Stomach (tissue), 9 donors: Measurements from ENCODE around the gene CDK15. TPM values are rescaled to one million over a fixed set of nuclear protein-coding genes. Genes with fewer than 3 reads are reported as not detected.
A peak's percentile ranks its signal among the peaks of the same experiment; 100 is the strongest.

ENCODE experiments used
- DNase-seq, 2 donors: peaks; one replicate each; pipeline versions ENCODE4 v3.0.0 to v3.0.0-alpha.2; 2013 to 2019
- H3K27ac ChIP-seq, 5 donors: fragments of 200-600 bp in 4 of 5; sonication (generic) in 4 of 5; one replicate each; pipeline ENCODE4 v1.5.1; 2013 to 2019; ENCODE audit warnings: mild to moderate bottlenecking in 1 of 5, moderate library complexity in 1 of 5
- H3K27me3 ChIP-seq, 3 donors: fragments of 200-600 bp; sonication (generic); one replicate each; pipeline ENCODE4 v1.5.1; 2017 to 2019; ENCODE audit warnings: mixed run types in 1 of 3
- H3K36me3 ChIP-seq, 4 donors: fragments of 200-600 bp; sonication (generic); 1 replicate in 3 of 4; 2 replicates in 1 of 4; pipeline ENCODE4 v1.5.1; 2016 to 2019
- H3K4me1 ChIP-seq, 4 donors: fragments of 200-600 bp; sonication (generic); one replicate each; pipeline ENCODE4 v1.5.1; 2016 to 2019
- H3K4me3 ChIP-seq, 4 donors: fragments of 200-600 bp; sonication (generic) in 3 of 4; one replicate each; pipeline ENCODE4 v1.5.1; 2016 to 2019; ENCODE audit warnings: mild to moderate bottlenecking in 1 of 4
- H3K9me3 ChIP-seq, 4 donors: fragments of 200-600 bp; sonication (generic); one replicate each; pipeline ENCODE4 v1.5.1; 2016 to 2019
- EP300 ChIP-seq: sonication (generic); formaldehyde crosslinking; IDR thresholded peaks from one replicate; pipeline ENCODE4 v1.6.1; 2017; ENCODE audit warnings: antibody characterized with exemption
- POLR2A ChIP-seq, 4 donors: fragments of 450-650 bp; IDR thresholded peaks; one replicate each; pipeline ENCODE4 v1.6.1; 2016; ENCODE audit warnings: antibody characterized with exemption in 4 of 4, control low read depth in 2 of 4, mild to moderate bottlenecking in 1 of 4, moderate library complexity in 1 of 4
- POLR2AphosphoS5 ChIP-seq, 3 donors: sonication (generic); formaldehyde crosslinking; IDR thresholded peaks; one replicate each; pipeline ENCODE4 v1.6.1; 2016; ENCODE audit warnings: antibody characterized with exemption in 3 of 3
- WGBS, 5 donors: extraction: QIAGEN DNeasy Blood & Tissue Kit in 3 of 5; methylation state at CpG; one replicate each; pipeline versions ENCODE4 v1.1.5 to v1.1.7; 2013 to 2018; 5-methylcytosine and 5-hydroxymethylcytosine counted together
- intact Hi-C: fragments of 100-400 bp; cut with DNase I; formaldehyde crosslinking; loops from one replicate; pipeline ENCODE4 v1.15.1; 2023; ENCODE audit warnings: low total_unique reads
- polyA plus RNA-seq, 3 donors: library from polyadenylated mRNA; stranded (reverse); fragments of 200-250 nt; gene quantifications; one replicate each; pipeline ENCODE4 v1.2.3, GENCODE V29; 2013
- total RNA-seq, 5 donors: library from RNA; depleted of rRNA; stranded (reverse); fragments of >200 nt; gene quantifications; one replicate each; pipeline versions ENCODE4 v1.1.0 to v1.2.3, GENCODE V29; 2014 to 2016
- TF ChIP-seq, protein P1 (sequence below), 7 experiments: fragments of 450-650 bp in 4 of 7; fragments of 200-600 bp in 3 of 7; sonication (generic) in 3 of 7; IDR thresholded peaks; one replicate each; pipeline ENCODE4 v1.5.1; 2016 to 2019; ENCODE audit warnings: antibody characterized with exemption in 7 of 7, control low read depth in 2 of 7, mild to moderate bottlenecking in 1 of 7
- donor health status: healthy with polysubstance abuse.
- donor health status: Bipolar disorder and iron deficiency.
- donor health status: healthy.

The CDK15 gene
- total and polyA plus RNA-seq, 8 donors: 0.08 to 24.1 (median 3.2) TPM; not detected in 2

DNA sequence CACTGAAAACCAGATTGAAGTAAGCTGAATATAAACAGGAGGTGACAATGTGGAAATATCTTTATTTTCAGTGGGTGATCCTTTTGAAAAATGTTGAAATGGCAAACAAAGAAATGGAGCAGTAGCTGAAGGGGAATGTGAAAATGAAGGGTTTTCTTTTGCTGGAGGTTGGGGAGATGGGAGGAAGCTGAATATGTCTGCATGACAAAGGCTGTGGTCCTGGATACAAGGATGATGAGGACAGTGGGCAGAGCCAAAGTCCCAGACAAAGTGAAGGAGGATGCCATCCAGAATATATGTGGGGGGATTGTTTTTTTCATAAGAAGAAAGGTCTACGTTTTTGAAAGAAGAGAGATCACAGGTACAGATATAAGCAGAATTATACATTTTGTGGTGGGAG, 32.3 kb upstream of the CDK15 start:
- DNase-seq: no peak
- no peaks in the 10 kb centered on the region for H3K9me3 ChIP-seq
- no peaks in the 10 kb centered on the region for H3K36me3 ChIP-seq
- WGBS, 5 donors: 76 to 93% (median 85%) methylated on average over 1 of the region's 1 CpG
- H3K4me1 ChIP-seq: peaks cover under 1 to 67% (median 25%) of the 10 kb centered on the region in 4 donors
- H3K4me3 ChIP-seq: no peak overlapping the region
- intact Hi-C loops: no loop called here
- H3K27me3 ChIP-seq: no peaks in the 10 kb centered on the region
- no peak overlapping the region for H3K27ac ChIP-seq
- TF ChIP-seq POLR2AphosphoS5 (IDR thresholded peaks at IDR 0.05) (no peak), POLR2A (IDR thresholded peaks at IDR 0.05) (no peak), EP300 (no peak)
- TF ChIP-seq, protein P1, sequence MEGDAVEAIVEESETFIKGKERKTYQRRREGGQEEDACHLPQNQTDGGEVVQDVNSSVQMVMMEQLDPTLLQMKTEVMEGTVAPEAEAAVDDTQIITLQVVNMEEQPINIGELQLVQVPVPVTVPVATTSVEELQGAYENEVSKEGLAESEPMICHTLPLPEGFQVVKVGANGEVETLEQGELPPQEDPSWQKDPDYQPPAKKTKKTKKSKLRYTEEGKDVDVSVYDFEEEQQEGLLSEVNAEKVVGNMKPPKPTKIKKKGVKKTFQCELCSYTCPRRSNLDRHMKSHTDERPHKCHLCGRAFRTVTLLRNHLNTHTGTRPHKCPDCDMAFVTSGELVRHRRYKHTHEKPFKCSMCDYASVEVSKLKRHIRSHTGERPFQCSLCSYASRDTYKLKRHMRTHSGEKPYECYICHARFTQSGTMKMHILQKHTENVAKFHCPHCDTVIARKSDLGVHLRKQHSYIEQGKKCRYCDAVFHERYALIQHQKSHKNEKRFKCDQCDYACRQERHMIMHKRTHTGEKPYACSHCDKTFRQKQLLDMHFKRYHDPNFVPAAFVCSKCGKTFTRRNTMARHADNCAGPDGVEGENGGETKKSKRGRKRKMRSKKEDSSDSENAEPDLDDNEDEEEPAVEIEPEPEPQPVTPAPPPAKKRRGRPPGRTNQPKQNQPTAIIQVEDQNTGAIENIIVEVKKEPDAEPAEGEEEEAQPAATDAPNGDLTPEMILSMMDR (IDR thresholded peaks at IDR 0.05): no peak

DNA sequence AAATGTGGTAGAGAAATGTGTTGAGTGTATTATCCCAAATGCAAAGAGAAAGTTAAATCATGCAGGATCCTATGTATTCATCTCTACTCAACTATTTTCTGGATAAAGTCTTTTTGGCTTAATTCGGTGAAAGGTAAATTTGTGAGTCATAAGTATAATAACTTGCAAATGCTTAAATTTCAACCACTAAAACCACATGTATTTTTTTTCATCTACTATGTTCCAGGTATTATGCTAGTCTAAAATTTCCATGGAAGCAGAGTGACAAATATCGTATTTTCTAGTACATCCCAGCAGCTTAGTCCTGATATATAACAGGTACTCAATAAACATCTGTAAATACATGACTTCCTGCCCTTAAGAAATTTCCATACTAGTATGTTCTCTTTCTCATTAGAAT, 31.8 kb upstream of the CDK15 start:
- Histone ChIP-seq H3K36me3 (no peaks in the 10 kb centered on the region), H3K27me3 (no peaks in the 10 kb centered on the region), H3K4me1 (peaks cover 0 to 67% (median 27%) of the 10 kb centered on the region in 4 donors), H3K27ac (no peak overlapping the region), H3K4me3 (no peak overlapping the region), H3K9me3 (no peaks in the 10 kb centered on the region)
- WGBS, 5 donors: 88 to 90% (median 89%) methylated on average over 2 of the region's 2 CpGs
- intact Hi-C loops: no loop called here
- TF ChIP-seq, protein P1 (IDR thresholded peaks at IDR 0.05): no peak
- TF ChIP-seq POLR2AphosphoS5 (IDR thresholded peaks at IDR 0.05) (no peak), EP300 (no peak), POLR2A (IDR thresholded peaks at IDR 0.05) (no peak)
- no peak for DNase-seq

DNA sequence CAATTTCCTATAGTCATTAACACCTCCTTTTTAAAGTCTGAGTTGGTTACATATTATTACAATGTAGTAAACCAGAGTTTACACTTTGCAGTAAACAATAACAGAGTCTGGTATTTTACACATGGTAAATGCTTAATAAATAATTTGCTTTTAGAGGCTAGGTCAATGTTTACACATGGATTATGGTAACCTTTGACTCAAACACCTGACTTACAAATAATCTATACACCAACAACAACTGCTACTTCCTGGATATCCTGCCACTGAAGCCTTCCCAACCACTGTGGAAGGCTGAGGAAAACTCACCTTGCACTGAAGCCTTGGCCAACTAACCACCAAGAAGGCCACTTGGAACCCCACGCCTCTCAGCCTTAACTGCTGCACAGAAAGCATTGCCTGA, 31.0 kb upstream of the CDK15 start:
- Histone ChIP-seq H3K9me3 (no peaks in the 10 kb centered on the region), H3K4me3 (no peak overlapping the region), H3K36me3 (no peaks in the 10 kb centered on the region), H3K4me1 (peaks cover 0 to 67% (median 32%) of the 10 kb centered on the region in 4 donors), H3K27me3 (no peaks in the 10 kb centered on the region), H3K27ac (peak overlapping the region in 1 of 5 donors; percentile 52)
- 73 to 96% (median 82%) methylated on average over 1 of the region's 1 CpG for WGBS, 5 donors
- DNase-seq: no peak
- intact Hi-C loops: no loop called here
- TF ChIP-seq EP300: no peak
- peak in 1 of 3 donors; percentile 10 for TF ChIP-seq POLR2AphosphoS5 (IDR thresholded peaks at IDR 0.05)

DNA sequence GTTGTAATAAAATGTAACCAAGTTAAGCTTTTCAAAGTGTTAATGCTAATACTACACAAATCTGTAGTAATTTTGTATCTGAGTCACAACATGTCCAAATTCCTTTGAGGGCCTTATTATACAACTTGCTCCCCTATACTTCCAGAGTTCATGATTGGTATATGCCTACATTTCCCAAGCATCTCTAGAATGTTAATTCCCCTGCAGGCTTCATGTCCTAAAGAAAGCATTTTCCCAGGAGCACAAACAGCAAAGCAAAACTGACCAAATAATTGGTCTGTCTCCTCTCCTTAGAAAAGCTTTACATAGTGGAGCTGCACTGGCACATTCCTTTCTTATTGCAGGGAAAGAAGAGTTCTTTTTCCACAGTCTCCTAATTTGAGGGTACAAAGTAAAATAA, 29.3 kb upstream of the CDK15 start:
- peaks cover 0 to 63% (median 37%) of the 10 kb centered on the region in 4 donors for H3K4me1 ChIP-seq
- no peaks in the 10 kb centered on the region for H3K9me3 ChIP-seq
- intact Hi-C loops: no loop called here
- no peak overlapping the region for H3K27ac ChIP-seq
- no peaks in the 10 kb centered on the region for H3K36me3 ChIP-seq
- no peak for TF ChIP-seq POLR2AphosphoS5 (IDR thresholded peaks at IDR 0.05)
- TF ChIP-seq EP300: no peak
- TF ChIP-seq, protein P1 (IDR thresholded peaks at IDR 0.05): no peak
- no peak for TF ChIP-seq POLR2A (IDR thresholded peaks at IDR 0.05)
- H3K27me3 ChIP-seq: no peaks in the 10 kb centered on the region
- no peak for DNase-seq
- no peak overlapping the region for H3K4me3 ChIP-seq

DNA sequence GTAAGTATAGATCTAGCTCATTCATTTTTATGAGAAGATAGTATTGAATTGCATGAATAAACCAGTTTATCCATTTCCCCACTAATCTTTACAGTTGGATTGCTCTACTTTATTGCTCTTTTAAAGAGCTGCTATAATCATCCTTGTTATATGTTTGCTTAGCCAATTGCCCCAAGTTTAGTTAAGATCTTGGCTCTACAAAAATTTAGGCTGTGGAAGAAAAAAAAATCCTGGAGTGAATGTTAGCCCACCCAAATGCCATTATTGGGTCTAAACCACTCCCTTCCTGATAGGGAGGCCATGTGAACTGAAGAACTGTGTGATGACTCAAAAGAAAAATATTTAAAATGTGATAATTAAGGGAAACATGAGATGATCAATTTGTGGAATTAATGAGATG, 28.5 kb upstream of the CDK15 start:
- no peaks in the 10 kb centered on the region for H3K9me3 ChIP-seq
- H3K4me1 ChIP-seq: peaks cover 0 to 67% (median 37%) of the 10 kb centered on the region in 4 donors
- intact Hi-C loops: no loop called here
- H3K4me3 ChIP-seq: no peak overlapping the region
- no peaks in the 10 kb centered on the region for H3K36me3 ChIP-seq
- no peaks in the 10 kb centered on the region for H3K27me3 ChIP-seq
- DNase-seq: no peak
- no peak overlapping the region for H3K27ac ChIP-seq
- TF ChIP-seq, protein P1 (IDR thresholded peaks at IDR 0.05): no peak
- TF ChIP-seq POLR2AphosphoS5 (IDR thresholded peaks at IDR 0.05): no peak
- TF ChIP-seq POLR2A (IDR thresholded peaks at IDR 0.05): no peak
- TF ChIP-seq EP300: no peak
